Heart left ventricle (tissue), 16 donors: Measurements from ENCODE around the gene KIAA1191. TPM values are rescaled to one million over a fixed set of nuclear protein-coding genes. Genes with fewer than 3 reads are reported as not detected.

ENCODE experiments used
- ATAC-seq, 4 donors: fragments of 200-7000 bp; cut with Tn5 transposase; one replicate each; pipeline ENCODE4 v1.9.1; 2020 to 2022; ENCODE audit warnings: moderate library complexity in 4 of 4, mild to moderate bottlenecking in 3 of 4, moderate number of reproducible peaks in 1 of 4
- DNase-seq, 5 donors: peaks; one replicate each; pipeline ENCODE4 v3.0.0-alpha.2; 2020
- H3K27ac ChIP-seq, 12 donors: fragments of 200-600 bp; sonication (generic) in 4 of 12; one replicate each; pipeline versions ENCODE4 v1.5.0 to v1.8.0; 2016 to 2022; ENCODE audit warnings: mild to moderate bottlenecking in 2 of 12
- H3K27me3 ChIP-seq, 9 donors: fragments of 200-600 bp; sonication (generic) in 2 of 9; one replicate each; pipeline versions ENCODE4 v1.5.1 to v1.8.0; 2016 to 2022; ENCODE audit warnings: mild to moderate bottlenecking in 3 of 9
- H3K36me3 ChIP-seq, 9 donors: fragments of 200-600 bp; sonication (generic) in 2 of 9; one replicate each; pipeline versions ENCODE4 v1.5.0 to v1.8.0; 2018 to 2022; ENCODE audit warnings: mild to moderate bottlenecking in 2 of 9
- H3K4me1 ChIP-seq, 12 donors: fragments of 200-600 bp; sonication (generic) in 4 of 12; one replicate each; pipeline versions ENCODE4 v1.5.0 to v1.8.0; 2016 to 2022; ENCODE audit warnings: mild to moderate bottlenecking in 3 of 12
- H3K4me3 ChIP-seq, 12 donors: fragments of 200-600 bp; sonication (generic) in 4 of 12; one replicate each; pipeline versions ENCODE4 v1.5.0 to v1.8.0; 2017 to 2022; ENCODE audit warnings: mild to moderate bottlenecking in 9 of 12, moderate library complexity in 4 of 12
- H3K9me3 ChIP-seq, 12 donors: fragments of 200-600 bp; sonication (generic) in 4 of 12; one replicate each; pipeline versions ENCODE4 v1.5.0 to v1.8.0; 2016 to 2022; ENCODE audit warnings: mild to moderate bottlenecking in 1 of 12
- CTCF ChIP-seq, 12 donors: fragments of 200-600 bp; sonication (generic) in 4 of 12; IDR thresholded peaks; one replicate each; pipeline versions ENCODE4 v1.5.0 to v1.8.0; 2018 to 2022; ENCODE audit warnings: antibody characterized with exemption in 12 of 12, mild to moderate bottlenecking in 5 of 12
- POLR2A ChIP-seq, 2 donors: fragments of 450-650 bp; IDR thresholded peaks; one replicate each; pipeline ENCODE4 v1.6.1; 2017; ENCODE audit warnings: antibody characterized with exemption in 2 of 2, mild to moderate bottlenecking in 2 of 2, moderate library complexity in 2 of 2
- WGBS, 4 donors: extraction: QIAGEN DNeasy Blood & Tissue Kit in 2 of 4; methylation state at CpG; one replicate each; pipeline versions ENCODE4 v1.1.5 to v1.1.7; 2013 to 2018; 5-methylcytosine and 5-hydroxymethylcytosine counted together
- intact Hi-C, 10 donors: fragments of 100-400 bp; cut with DNase I; formaldehyde crosslinking; loops; one replicate each; pipeline versions ENCODE4 v1.11.1 to v1.14.2; 2022
- polyA plus RNA-seq, 2 donors: library from polyadenylated mRNA; stranded (reverse); fragments of 200-250 nt; gene quantifications; one replicate each; pipeline ENCODE4 v1.2.3, GENCODE V29; 2013
- total RNA-seq, 9 donors: library from RNA; depleted of rRNA in 2 of 9; stranded (reverse); fragments of >200 nt in 2 of 9; fragmentation: NEBNext Ultra II Directional in 3 of 9; extraction: Animal tissue kit (Norgen Biotek cat#: 25700) in 3 of 9; gene quantifications; one replicate each; pipeline versions ENCODE4 v1.1.0 to v1.2.4, GENCODE V29; 2016 to 2023
- donor health status: ischemic (EF 13 %, LVEDD 7.1; RV severe dilation, severe dysfunction).
- donor health status: healthy with polysubstance abuse.
- donor health status: DM: no; HTN: yes; CAD: no.
- donor health status: DM: no; HTN: no; CAD: no.
- donor health status: ischemic (EF 25% LVEDD 6.9; RV normal size, moderate dysfunction).
- donor health status: ischemic (EF 25% LVEDD 5.7; RV mildly dilated, moderate dysfunction).
- donor health status: healthy.
- donor health status: DM: yes; HTN: yes; CAD: no.
- donor health status: ischemic (EF 35%, LVEDD 5.7; RV mildly dilated, moderate dysfunction).
- donor health status: nonischemic (EF 11% LVEDD 7.7; RV severe dilation, severe dysfunction).
- donor health status: DM: yes; HTN: yes; CAD: no.
- donor health status: PGD.
- donor health status: ischemic (EF 29% LVEDD 5.4; RV normal size, mild dysfunction).
- donor health status: nonischemic (EF 23%, LVEDD 6.1; RV moderate dilation, normal function).

KIAA1191 gene
- total and polyA plus RNA-seq, 11 donors: 42.8 to 143 (median 99.4) TPM

DNA sequence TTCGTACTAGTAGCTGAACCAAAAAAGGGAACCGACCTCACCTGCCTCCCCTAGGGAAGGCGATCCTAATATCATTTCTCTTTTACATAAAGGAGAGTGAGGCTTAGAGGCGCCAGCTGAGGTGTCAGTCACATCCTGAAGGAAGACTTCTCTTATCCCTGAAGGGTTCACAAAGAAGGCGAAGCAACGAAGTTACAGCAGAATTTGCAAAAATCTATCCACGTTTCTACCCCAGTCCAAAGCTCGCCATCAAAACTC, 598 bp upstream of the KIAA1191 start:
- H3K4me3 ChIP-seq: peak overlapping the region in 11 of 12 donors; percentile 76 to 100 (median 89)
- H3K27ac ChIP-seq: peak overlapping the region in 11 of 12 donors; percentile 28 to 91 (median 86)
- H3K4me1 ChIP-seq: peaks cover 0 to 40% (median 22%) of the 10 kb centered on the region in 12 donors
- DNase-seq: no peak
- ATAC-seq: no peak
- TF ChIP-seq POLR2A (IDR thresholded peaks at IDR 0.05): no peak
- no peak for TF ChIP-seq CTCF (IDR thresholded peaks at IDR 0.05)
- intact Hi-C loops: loop anchor here in 5 of 10 donors (1.0 to 10.0 kb wide), 7 partner anchors 26 to 283 kb away; partner anchors contain the start of genes HIGD2A (in 2 of the 5), NOP16 (in 2 of the 5), CLTB (in 1 of the 5) and FAF2 (in 1 of the 5)
- 71 to 79% (median 77%) methylated on average over 8 of the region's 8 CpGs for WGBS, 4 donors
- peaks cover 0 to 25% (median 22%) of the 10 kb centered on the region in 9 donors for H3K36me3 ChIP-seq
- no peaks in the 10 kb centered on the region for H3K27me3 ChIP-seq
- no peaks in the 10 kb centered on the region for H3K9me3 ChIP-seq

DNA sequence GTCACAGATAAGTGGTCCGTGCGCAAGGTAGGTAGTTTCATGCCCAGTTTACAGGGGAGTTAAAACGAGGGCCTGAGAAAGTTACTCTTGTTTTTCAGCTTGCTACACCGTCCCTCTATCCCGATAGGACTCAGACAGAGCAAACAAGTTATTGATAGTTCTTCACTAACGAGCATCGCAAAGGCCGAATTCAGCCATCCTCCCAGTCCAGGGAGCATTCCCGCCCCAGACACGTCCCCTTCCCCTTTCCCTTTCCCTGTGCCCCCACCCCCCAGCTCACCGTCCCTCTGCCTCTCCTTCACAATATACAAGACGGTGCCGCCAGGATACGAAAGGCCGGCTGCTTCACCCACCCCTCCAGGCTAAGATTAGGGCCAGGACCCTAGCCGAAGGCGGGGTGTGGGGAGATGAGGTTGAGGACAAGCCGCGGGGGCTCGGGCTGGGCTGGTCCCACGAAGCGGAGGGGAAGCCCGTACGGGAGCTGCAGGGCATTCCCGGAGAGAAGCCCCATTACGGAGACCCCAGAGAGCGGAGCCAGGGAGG, 599 bp downstream of the KIAA1191 start:
- H3K27me3 ChIP-seq: no peaks in the 10 kb centered on the region
- peaks cover 0 to 35% (median 22%) of the 10 kb centered on the region in 9 donors for H3K36me3 ChIP-seq
- intact Hi-C loops: loop anchor here in 4 of 10 donors (1.0 to 10.0 kb wide), 7 partner anchors 28 to 284 kb away; partner anchors contain the start of genes CLTB (in 2 of the 4), FAF2 (in 1 of the 4), RNF44 (in 1 of the 4) and TSPAN17 (in 1 of the 4)
- peaks cover 0 to 35% (median 19%) of the 10 kb centered on the region in 12 donors for H3K4me1 ChIP-seq
- H3K27ac ChIP-seq: peak overlapping the region; percentile 28 to 91 (median 85)
- H3K9me3 ChIP-seq: no peaks in the 10 kb centered on the region
- TF ChIP-seq POLR2A (IDR thresholded peaks at IDR 0.05) (no peak), CTCF (IDR thresholded peaks at IDR 0.05) (no peak)
- ATAC-seq (peak in 3 of 4 donors; percentile 3 to 22 (median 7)), DNase-seq (peak in 2 of 5 donors; percentile 33 to 57)
- H3K4me3 ChIP-seq: peak overlapping the region; percentile 57 to 100 (median 87)
- 2 to 3% (median 3%) methylated on average over 18 to 27 of the region's 27 CpGs for WGBS, 4 donors

DNA sequence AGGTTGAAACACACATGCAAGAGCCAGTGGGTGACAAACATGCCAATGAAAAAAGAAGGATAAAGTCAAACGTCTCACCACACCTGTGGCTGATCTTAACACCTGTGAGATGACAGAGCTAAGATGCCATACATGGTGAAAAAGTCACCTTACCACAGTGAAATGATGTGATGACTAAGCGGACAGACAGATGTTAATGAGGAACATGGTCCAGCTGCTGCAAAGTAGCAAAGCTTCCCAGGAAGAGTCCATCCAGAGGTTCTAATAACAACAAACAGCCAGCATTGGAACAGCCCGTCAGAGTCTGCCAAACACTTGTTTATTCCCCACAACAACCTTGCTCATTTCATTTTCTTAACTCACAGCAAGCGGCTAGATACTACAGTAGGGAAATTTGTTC, 1.9 kb downstream of the KIAA1191 start:
- H3K4me1 ChIP-seq: peaks cover 0 to 27% (median 16%) of the 10 kb centered on the region in 12 donors
- H3K4me3 ChIP-seq: peak overlapping the region in 2 of 12 donors; percentile 21 to 99
- ATAC-seq (no peak), DNase-seq (no peak)
- H3K27me3 ChIP-seq: no peaks in the 10 kb centered on the region
- no peaks in the 10 kb centered on the region for H3K9me3 ChIP-seq
- WGBS, 4 donors: 64 to 72% (median 68%) methylated on average over 4 of the region's 4 CpGs
- H3K36me3 ChIP-seq: peaks cover 0 to 48% (median 34%) of the 10 kb centered on the region in 9 donors
- H3K27ac ChIP-seq: no peak overlapping the region
- TF ChIP-seq POLR2A (IDR thresholded peaks at IDR 0.05) (no peak), CTCF (IDR thresholded peaks at IDR 0.05) (no peak)
- intact Hi-C loops: loop anchor here in 3 of 10 donors (2.0 to 10.0 kb wide), 6 partner anchors 38 to 285 kb away; partner anchors contain the start of genes CLTB (in 2 of the 3), FAF2 (in 1 of the 3), RNF44 (in 1 of the 3) and TSPAN17 (in 1 of the 3)

DNA sequence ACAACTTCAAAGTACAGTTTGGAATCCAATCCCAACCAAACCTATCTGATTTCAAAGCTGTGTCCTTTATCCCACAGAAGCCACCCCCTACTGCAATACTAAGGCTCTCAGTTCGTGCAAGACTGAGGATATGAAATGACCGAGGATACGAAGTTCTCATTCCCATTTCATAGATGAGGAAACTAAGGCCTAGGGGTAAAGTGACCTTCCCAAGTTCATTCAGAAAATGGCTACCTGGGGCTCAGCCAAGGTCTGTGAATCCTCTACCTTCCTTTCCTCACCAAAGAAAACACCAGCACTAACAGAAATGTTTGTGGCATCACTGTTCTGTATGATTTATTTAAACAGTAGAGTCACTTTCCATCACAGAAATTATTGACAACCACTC, 5.4 kb downstream of the KIAA1191 start:
- Histone ChIP-seq H3K36me3 (peaks cover 0 to 83% (median 69%) of the 10 kb centered on the region in 9 donors), H3K9me3 (no peaks in the 10 kb centered on the region), H3K27ac (no peak overlapping the region), H3K27me3 (no peaks in the 10 kb centered on the region), H3K4me1 (peaks cover 0 to 20% (median 13%) of the 10 kb centered on the region in 12 donors), H3K4me3 (no peak overlapping the region)
- TF ChIP-seq POLR2A (IDR thresholded peaks at IDR 0.05) (no peak), CTCF (IDR thresholded peaks at IDR 0.05) (no peak)
- ATAC-seq (no peak), DNase-seq (no peak)
- 90 to 100% (median 94%) methylated on average over 2 to 3 of the region's 3 CpGs for WGBS, 4 donors
- intact Hi-C loops: no loop called here
